Stimulated activated CD8-positive, alpha-beta memory T cell treated with anti-CD3 and anti-CD28 coated beads, Interleukin-4, amount 100 ng/mL, for 24 hours (primary cell): ENCODE measurements around the gene CXCL8.
"Not testable (repeated sequence)": the region's sequence is repeated elsewhere in the genome, so short reads cannot be mapped to it uniquely, and the experiment has no call there.

ENCODE experiments used
- DNase-seq: peaks from one replicate; pipeline ENCODE4 v3.0.0-alpha.2; 2020; ENCODE audit warnings: low read depth

CXCL8 gene

GRCh38 chr4:73743795-73744194, 3.4 kb downstream of the CXCL8 start:
- no peak for DNase-seq

- DNase-seq: no peak
These were observed 3.8 kb downstream of the CXCL8 start for GRCh38 chr4:73744203-73744602.

- no peak for DNase-seq
These were observed 10.4 kb downstream of the CXCL8 start for GRCh38 chr4:73750730-73751129.

GRCh38 chr4:73751166-73751565, 10.8 kb downstream of the CXCL8 start:
- no peak for DNase-seq

- no peak for DNase-seq
These were observed 11.5 kb downstream of the CXCL8 start for GRCh38 chr4:73751830-73752229.

GRCh38 chr4:73752424-73752823, 12.1 kb downstream of the CXCL8 start:
- no peak for DNase-seq

- no peak for DNase-seq
These were observed 12.8 kb downstream of the CXCL8 start for GRCh38 chr4:73753215-73753614.

GRCh38 chr4:73754934-73755333, 14.6 kb downstream of the CXCL8 start:
- no peak for DNase-seq

- DNase-seq: no peak
These were observed 19.0 kb downstream of the CXCL8 start for GRCh38 chr4:73759357-73759756.

GRCh38 chr4:73761856-73762255, 21.5 kb downstream of the CXCL8 start:
- DNase-seq: no peak

GRCh38 chr4:73762409-73762808, 22.0 kb downstream of the CXCL8 start:
- DNase-seq: no peak

GRCh38 chr4:73763877-73764276, 23.5 kb downstream of the CXCL8 start:
- DNase-seq: no peak

GRCh38 chr4:73764513-73764912, 24.1 kb downstream of the CXCL8 start:
- no peak for DNase-seq

- no peak for DNase-seq
These were observed 24.9 kb downstream of the CXCL8 start for GRCh38 chr4:73765296-73765695.

GRCh38 chr4:73770917-73771316, 30.5 kb downstream of the CXCL8 start:
- no peak for DNase-seq

- DNase-seq: no peak
These were observed 32.0 kb downstream of the CXCL8 start for GRCh38 chr4:73772363-73772762.

- DNase-seq: not testable (repeated sequence)
These were observed 34.0 kb downstream of the CXCL8 start for GRCh38 chr4:73774406-73774805.

GRCh38 chr4:73776321-73776729, 36.0 kb downstream of the CXCL8 start:
- no peak for DNase-seq

- DNase-seq: no peak
These were observed 37.2 kb downstream of the CXCL8 start for GRCh38 chr4:73777612-73778011.

- DNase-seq: no peak
These were observed 39.9 kb downstream of the CXCL8 start for GRCh38 chr4:73780243-73780642.

GRCh38 chr4:73780834-73781233, 40.5 kb downstream of the CXCL8 start:
- DNase-seq: no peak

- DNase-seq: no peak
These were observed 48.0 kb downstream of the CXCL8 start for GRCh38 chr4:73788411-73788810.
